Lower leg skin (tissue), 3 donors: ENCODE results near the gene GJA5.

ENCODE experiments used
- POLR2A ChIP-seq, 2 donors: fragments of 450-650 bp; IDR thresholded peaks; one replicate each; pipeline ENCODE4 v1.6.1; 2016 to 2017; ENCODE audit warnings: antibody characterized with exemption in 2 of 2, mild to moderate bottlenecking in 1 of 2, moderate library complexity in 1 of 2
- TF ChIP-seq, protein P1 (sequence below), 3 donors: fragments of 450-650 bp; IDR thresholded peaks; one replicate each; pipeline ENCODE4 v1.5.1; 2016; ENCODE audit warnings: antibody characterized with exemption in 3 of 3, mild to moderate bottlenecking in 3 of 3, moderate library complexity in 2 of 3

- TF ChIP-seq, protein P1, sequence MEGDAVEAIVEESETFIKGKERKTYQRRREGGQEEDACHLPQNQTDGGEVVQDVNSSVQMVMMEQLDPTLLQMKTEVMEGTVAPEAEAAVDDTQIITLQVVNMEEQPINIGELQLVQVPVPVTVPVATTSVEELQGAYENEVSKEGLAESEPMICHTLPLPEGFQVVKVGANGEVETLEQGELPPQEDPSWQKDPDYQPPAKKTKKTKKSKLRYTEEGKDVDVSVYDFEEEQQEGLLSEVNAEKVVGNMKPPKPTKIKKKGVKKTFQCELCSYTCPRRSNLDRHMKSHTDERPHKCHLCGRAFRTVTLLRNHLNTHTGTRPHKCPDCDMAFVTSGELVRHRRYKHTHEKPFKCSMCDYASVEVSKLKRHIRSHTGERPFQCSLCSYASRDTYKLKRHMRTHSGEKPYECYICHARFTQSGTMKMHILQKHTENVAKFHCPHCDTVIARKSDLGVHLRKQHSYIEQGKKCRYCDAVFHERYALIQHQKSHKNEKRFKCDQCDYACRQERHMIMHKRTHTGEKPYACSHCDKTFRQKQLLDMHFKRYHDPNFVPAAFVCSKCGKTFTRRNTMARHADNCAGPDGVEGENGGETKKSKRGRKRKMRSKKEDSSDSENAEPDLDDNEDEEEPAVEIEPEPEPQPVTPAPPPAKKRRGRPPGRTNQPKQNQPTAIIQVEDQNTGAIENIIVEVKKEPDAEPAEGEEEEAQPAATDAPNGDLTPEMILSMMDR (IDR thresholded peaks at IDR 0.05) = no peak
- no peak for TF ChIP-seq POLR2A (IDR thresholded peaks at IDR 0.05)
Observed at GRCh38 chr1:147750618-147751217, 9.7 kb downstream of the GJA5 start.
